H9 (cell line): ENCODE measurements around the gene CFH. TPM values are rescaled to one million over a fixed set of nuclear protein-coding genes. Genes with fewer than 3 reads are reported as not detected.

Experiments
- DNase-seq: peaks from one replicate; pipeline ENCODE4 v3.0.0-alpha.2; 2017
- H2AFZ ChIP-seq: one replicate; pipeline ENCODE4 v1.6.1; 2013; ENCODE audit warnings: mild to moderate bottlenecking, low read length, control low read depth, moderate library complexity
- H2AK5ac ChIP-seq: 2 replicates; pipeline ENCODE4 v1.6.1; 2013; ENCODE audit warnings: low read length, control low read depth, mixed read lengths; ENCODE audit not compliant: insufficient read length
- H2BK120ac ChIP-seq: one replicate; pipeline ENCODE4 v1.6.1; 2013; ENCODE audit warnings: low read depth, mild to moderate bottlenecking, low read length, control low read depth, inconsistent platforms; ENCODE audit not compliant: poor library complexity, severe bottlenecking
- H2BK12ac ChIP-seq: 2 replicates; pipeline ENCODE4 v1.6.1; 2013; ENCODE audit warnings: low read length, control low read depth, mixed read lengths, low read depth; ENCODE audit not compliant: insufficient read length
- H2BK15ac ChIP-seq: 2 replicates; pipeline ENCODE4 v1.6.1; 2013; ENCODE audit warnings: low read depth, low read length, control low read depth
- H2BK20ac ChIP-seq: one replicate; pipeline ENCODE4 v1.6.1; 2013; ENCODE audit warnings: low read depth, mild to moderate bottlenecking, low read length, control low read depth, inconsistent platforms; ENCODE audit not compliant: poor library complexity, severe bottlenecking
- H2BK5ac ChIP-seq: 2 replicates; pipeline ENCODE4 v1.6.1; 2013; ENCODE audit warnings: low read length, control low read depth, mixed read lengths; ENCODE audit not compliant: insufficient read length
- H3K14ac ChIP-seq: 2 replicates; pipeline ENCODE4 v1.6.1; 2013; ENCODE audit warnings: low read length, control low read depth; ENCODE audit not compliant: insufficient read depth
- H3K18ac ChIP-seq: 2 replicates; pipeline ENCODE4 v1.6.1; 2013; ENCODE audit warnings: low read depth, mild to moderate bottlenecking, mixed read lengths, low read length, control low read depth; ENCODE audit not compliant: insufficient read length
- H3K23ac ChIP-seq: 2 replicates; pipeline ENCODE4 v1.6.1; 2013; ENCODE audit warnings: low read length, control low read depth, mixed read lengths, low read depth; ENCODE audit not compliant: insufficient read length
- H3K23me2 ChIP-seq: 2 replicates; pipeline ENCODE4 v1.6.1; 2013; ENCODE audit warnings: low read depth, mild to moderate bottlenecking, mixed read lengths, low read length, control low read depth; ENCODE audit not compliant: insufficient read length, poor library complexity, severe bottlenecking
- H3K27ac ChIP-seq: 2 replicates; pipeline ENCODE4 v1.5.1; 2013; ENCODE audit warnings: low read length, control low read depth, mixed read lengths, low read depth; ENCODE audit not compliant: insufficient read length
- H3K27me3 ChIP-seq: 2 replicates; pipeline ENCODE4 v1.6.1; 2013; ENCODE audit warnings: low read length, control low read depth, inconsistent platforms; ENCODE audit not compliant: insufficient read depth
- H3K4ac ChIP-seq: 2 replicates; pipeline ENCODE4 v1.6.1; 2013; ENCODE audit warnings: low read depth, mild to moderate bottlenecking, control low read depth, inconsistent platforms, low read length, moderate library complexity
- H3K4me1 ChIP-seq: 2 replicates; pipeline ENCODE4 v1.6.1; 2013; ENCODE audit warnings: low read length, control low read depth, inconsistent platforms; ENCODE audit not compliant: insufficient read depth
- H3K4me2 ChIP-seq: 2 replicates; pipeline ENCODE4 v1.6.1; 2013; ENCODE audit warnings: low read length, control low read depth, mixed read lengths; ENCODE audit not compliant: insufficient read length, insufficient read depth
- H3K56ac ChIP-seq: 2 replicates; pipeline ENCODE4 v1.6.1; 2013; ENCODE audit warnings: low read depth, mild to moderate bottlenecking, mixed read lengths, low read length, control low read depth; ENCODE audit not compliant: insufficient read length
- H3K79me1 ChIP-seq: 2 replicates; pipeline ENCODE4 v1.6.1; 2013; ENCODE audit warnings: low read depth, mild to moderate bottlenecking, moderate library complexity, low read length, control low read depth, inconsistent platforms; ENCODE audit not compliant: insufficient read depth, poor library complexity, severe bottlenecking
- H3K79me2 ChIP-seq: 2 replicates; pipeline ENCODE4 v1.6.1; 2013; ENCODE audit warnings: low read length, control low read depth, inconsistent platforms; ENCODE audit not compliant: insufficient read depth
- H3K9ac ChIP-seq: 2 replicates; pipeline ENCODE4 v1.6.1; 2013; ENCODE audit warnings: low read length, control low read depth, mixed read lengths; ENCODE audit not compliant: insufficient read length; ENCODE audit errors: extremely low read depth
- H3K9me3 ChIP-seq: one replicate; pipeline ENCODE4 v1.6.1; 2013; ENCODE audit warnings: low read depth, low read length, inconsistent platforms; ENCODE audit not compliant: control insufficient read depth
- H3T11ph ChIP-seq: one replicate; pipeline ENCODE4 v1.6.1; 2013; ENCODE audit warnings: mild to moderate bottlenecking, low read length, control low read depth, inconsistent platforms
- H4K20me1 ChIP-seq: one replicate; pipeline ENCODE4 v1.6.1; 2013; ENCODE audit not compliant: control insufficient read depth, insufficient read length, insufficient read depth
- H4K5ac ChIP-seq: 2 replicates; pipeline ENCODE4 v1.6.1; 2013; ENCODE audit warnings: low read depth, mild to moderate bottlenecking, mixed read lengths, low read length, control low read depth; ENCODE audit not compliant: insufficient read length
- H4K8ac ChIP-seq: replicated peaks from 2 replicates; pipeline ENCODE4 v1.6.1; 2013; ENCODE audit warnings: low read length, control low read depth, mixed read lengths, low read depth; ENCODE audit not compliant: insufficient read length
- H4K91ac ChIP-seq: 2 replicates; pipeline ENCODE4 v1.6.1; 2013; ENCODE audit warnings: low read depth, mild to moderate bottlenecking, moderate library complexity, mixed read lengths, low read length, control low read depth; ENCODE audit not compliant: insufficient read length
- H3K27ac Mint-ChIP-seq, 3 experiments: 2 replicates in 2 of 3; 3 replicates in 1 of 3; pipeline ENCODE4 v1.8.0; 2020 to 2021; ENCODE audit warnings: mixed read lengths in 3 of 3, mild to moderate bottlenecking in 1 of 3, moderate library complexity in 1 of 3
- H3K27me3 Mint-ChIP-seq: 2 replicates; pipeline ENCODE4 v1.8.0; 2021; ENCODE audit warnings: low read depth, mild to moderate bottlenecking, moderate library complexity, mixed read lengths
- H3K36me3 Mint-ChIP-seq, 3 experiments: 2 replicates in 2 of 3; 3 replicates in 1 of 3; pipeline ENCODE4 v1.8.0; 2020 to 2021; ENCODE audit warnings: low read depth in 3 of 3, mixed read lengths in 3 of 3; ENCODE audit not compliant: insufficient read depth in 1 of 3
- H3K4me1 Mint-ChIP-seq, 2 experiments: 2 replicates each; pipeline ENCODE4 v1.8.0; 2020; ENCODE audit warnings: mixed read lengths in 2 of 2
- H3K4me3 Mint-ChIP-seq, 2 experiments: 2 replicates in 1 of 2; 3 replicates in 1 of 2; pipeline ENCODE4 v1.8.0; 2020 to 2021; ENCODE audit warnings: mild to moderate bottlenecking in 2 of 2, mixed read lengths in 2 of 2, moderate library complexity in 1 of 2
- H3K9me3 Mint-ChIP-seq, 2 experiments: 2 replicates in 1 of 2; 3 replicates in 1 of 2; pipeline ENCODE4 v1.8.0; 2020; ENCODE audit warnings: mild to moderate bottlenecking in 2 of 2, mixed read lengths in 2 of 2, moderate library complexity in 1 of 2
- WGBS: extraction: QIAGEN DNeasy Blood & Tissue Kit; methylation state at CpG from one replicate; pipeline ENCODE4 v1.1.7; 2013; ENCODE audit warnings: missing lambda C conversion rate, low lambda C conversion rate, mixed read lengths; ENCODE audit not compliant: insufficient read length; ENCODE audit errors: extremely low coverage; 5-methylcytosine and 5-hydroxymethylcytosine counted together
- total RNA-seq: library from RNA; stranded (reverse); gene quantifications from 2 replicates; pipeline ENCODE4 v1.2.1, GENCODE V29; 2021
- TF ChIP-seq, protein P1 (sequence below): fragments of 200-600 bp; sonication (generic); conservative IDR thresholded peaks from 3 replicates; pipeline ENCODE4 v1.8.0; 2021; ENCODE audit warnings: antibody characterized with exemption, mild to moderate bottlenecking

CFH gene
- total RNA-seq, 1 experiment from 2014 or later, result not detected

DNA sequence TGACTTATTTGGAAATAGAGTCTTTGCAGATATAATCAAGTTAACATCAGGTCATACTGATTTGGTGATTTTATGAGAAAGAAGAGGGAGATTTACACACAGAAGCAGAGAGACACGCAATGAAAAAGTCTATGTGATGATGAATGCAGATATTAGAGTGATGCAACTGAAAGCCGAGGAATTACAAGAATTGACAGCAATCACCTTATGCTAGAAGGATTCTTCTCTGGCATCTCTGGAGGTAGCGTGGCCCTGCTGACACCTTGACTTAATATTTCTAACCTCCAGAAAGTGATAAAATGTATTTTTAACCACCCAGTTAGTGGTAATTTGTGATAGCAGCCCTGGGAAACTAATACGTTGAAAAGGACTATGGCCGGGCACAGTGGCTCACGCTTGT lies 14.2 kb upstream of the CFH start:
- H3K23me2 ChIP-seq, result no peaks in the 10 kb centered on the region
- no peak overlapping the region for H3K14ac ChIP-seq
- no peak overlapping the region for H3K4me2 ChIP-seq
- H4K91ac ChIP-seq, result no peak overlapping the region
- no peaks in the 10 kb centered on the region for H3K9me3 Mint-ChIP-seq
- H3T11ph ChIP-seq, result no peak overlapping the region
- no peaks in the 10 kb centered on the region for H3K4me1 ChIP-seq
- H3K36me3 Mint-ChIP-seq, result no peaks in the 10 kb centered on the region
- H3K4ac ChIP-seq, result no peak overlapping the region
- H3K4me3 Mint-ChIP-seq, result no peak overlapping the region
- H3K23ac ChIP-seq, result no peak overlapping the region
- no peak overlapping the region for H2AK5ac ChIP-seq
- no peaks in the 10 kb centered on the region for H3K9me3 ChIP-seq
- H3K18ac ChIP-seq, result no peak overlapping the region
- H2BK12ac ChIP-seq, result no peak overlapping the region
- no peaks in the 10 kb centered on the region for H3K79me1 ChIP-seq
- H3K27ac Mint-ChIP-seq, result no peak overlapping the region
- no peak overlapping the region for H3K56ac ChIP-seq
- no peaks in the 10 kb centered on the region for H3K79me2 ChIP-seq
- H3K9ac ChIP-seq, result no peak overlapping the region
- H2AFZ ChIP-seq, result no peak overlapping the region
- no peaks in the 10 kb centered on the region for H3K27me3 Mint-ChIP-seq
- no peaks in the 10 kb centered on the region for H4K20me1 ChIP-seq
- no peak overlapping the region for H2BK5ac ChIP-seq
- TF ChIP-seq, protein P1, sequence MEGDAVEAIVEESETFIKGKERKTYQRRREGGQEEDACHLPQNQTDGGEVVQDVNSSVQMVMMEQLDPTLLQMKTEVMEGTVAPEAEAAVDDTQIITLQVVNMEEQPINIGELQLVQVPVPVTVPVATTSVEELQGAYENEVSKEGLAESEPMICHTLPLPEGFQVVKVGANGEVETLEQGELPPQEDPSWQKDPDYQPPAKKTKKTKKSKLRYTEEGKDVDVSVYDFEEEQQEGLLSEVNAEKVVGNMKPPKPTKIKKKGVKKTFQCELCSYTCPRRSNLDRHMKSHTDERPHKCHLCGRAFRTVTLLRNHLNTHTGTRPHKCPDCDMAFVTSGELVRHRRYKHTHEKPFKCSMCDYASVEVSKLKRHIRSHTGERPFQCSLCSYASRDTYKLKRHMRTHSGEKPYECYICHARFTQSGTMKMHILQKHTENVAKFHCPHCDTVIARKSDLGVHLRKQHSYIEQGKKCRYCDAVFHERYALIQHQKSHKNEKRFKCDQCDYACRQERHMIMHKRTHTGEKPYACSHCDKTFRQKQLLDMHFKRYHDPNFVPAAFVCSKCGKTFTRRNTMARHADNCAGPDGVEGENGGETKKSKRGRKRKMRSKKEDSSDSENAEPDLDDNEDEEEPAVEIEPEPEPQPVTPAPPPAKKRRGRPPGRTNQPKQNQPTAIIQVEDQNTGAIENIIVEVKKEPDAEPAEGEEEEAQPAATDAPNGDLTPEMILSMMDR, result no peak
- no peak overlapping the region for H4K8ac ChIP-seq
- H3K27ac ChIP-seq, result no peak overlapping the region
- no peak for DNase-seq
- no peak overlapping the region for H4K5ac ChIP-seq
- H3K27me3 ChIP-seq, result no peaks in the 10 kb centered on the region
- WGBS, result no CpG with 5 or more reads among the region's 6 CpGs
- H2BK120ac ChIP-seq, result no peak overlapping the region
- no peaks in the 10 kb centered on the region for H3K4me1 Mint-ChIP-seq
- no peak overlapping the region for H2BK15ac ChIP-seq
- H2BK20ac ChIP-seq, result no peak overlapping the region
